Keratinocyte (primary cell): ENCODE data around the gene MSI1.

Source experiments
- EZH2 ChIP-seq: IDR thresholded peaks from one replicate; pipeline ENCODE4 v1.6.1; 2012; ENCODE audit warnings: inconsistent platforms, mild to moderate bottlenecking, low read length, moderate library complexity
- TF ChIP-seq, protein P1 (sequence below), 3 experiments: IDR thresholded peaks in 1 of 3; conservative IDR thresholded peaks in 1 of 3; optimal IDR thresholded peaks in 1 of 3; 2 replicates in 2 of 3; 3 replicates in 1 of 3; pipeline versions ENCODE3 to v1.5.1; 2011; ENCODE audit warnings: low read length in 3 of 3, mild to moderate bottlenecking in 3 of 3, moderate library complexity in 2 of 3, control low read depth in 1 of 3, inconsistent platforms in 1 of 3; ENCODE audit not compliant: insufficient read depth in 2 of 3; ENCODE audit errors: extremely low read depth in 1 of 3

DNA sequence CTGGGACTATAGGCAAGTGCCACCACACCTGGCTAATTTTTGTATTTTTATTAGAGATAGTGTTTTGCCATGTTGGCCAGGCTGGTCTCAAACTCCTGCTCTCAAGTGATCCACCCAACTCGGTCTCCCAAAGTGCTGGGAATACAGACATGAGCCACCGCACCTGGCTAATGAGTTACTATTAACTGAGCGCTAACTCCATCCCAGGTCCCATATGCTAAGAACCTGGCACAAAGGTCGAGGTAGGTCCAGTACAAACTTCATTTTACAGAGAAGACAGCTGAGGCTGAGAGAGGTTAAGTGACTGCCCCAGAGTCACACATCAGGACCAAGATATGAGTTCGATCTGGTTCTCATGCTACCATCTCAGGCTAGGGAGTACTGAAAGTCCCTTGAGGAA is 36.9 kb downstream of the MSI1 start:
- TF ChIP-seq, protein P1, sequence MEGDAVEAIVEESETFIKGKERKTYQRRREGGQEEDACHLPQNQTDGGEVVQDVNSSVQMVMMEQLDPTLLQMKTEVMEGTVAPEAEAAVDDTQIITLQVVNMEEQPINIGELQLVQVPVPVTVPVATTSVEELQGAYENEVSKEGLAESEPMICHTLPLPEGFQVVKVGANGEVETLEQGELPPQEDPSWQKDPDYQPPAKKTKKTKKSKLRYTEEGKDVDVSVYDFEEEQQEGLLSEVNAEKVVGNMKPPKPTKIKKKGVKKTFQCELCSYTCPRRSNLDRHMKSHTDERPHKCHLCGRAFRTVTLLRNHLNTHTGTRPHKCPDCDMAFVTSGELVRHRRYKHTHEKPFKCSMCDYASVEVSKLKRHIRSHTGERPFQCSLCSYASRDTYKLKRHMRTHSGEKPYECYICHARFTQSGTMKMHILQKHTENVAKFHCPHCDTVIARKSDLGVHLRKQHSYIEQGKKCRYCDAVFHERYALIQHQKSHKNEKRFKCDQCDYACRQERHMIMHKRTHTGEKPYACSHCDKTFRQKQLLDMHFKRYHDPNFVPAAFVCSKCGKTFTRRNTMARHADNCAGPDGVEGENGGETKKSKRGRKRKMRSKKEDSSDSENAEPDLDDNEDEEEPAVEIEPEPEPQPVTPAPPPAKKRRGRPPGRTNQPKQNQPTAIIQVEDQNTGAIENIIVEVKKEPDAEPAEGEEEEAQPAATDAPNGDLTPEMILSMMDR (optimal IDR thresholded peaks at IDR 0.05 in 1 of 3, IDR thresholded peaks at IDR 0.05 in 1 of 3, conservative IDR thresholded peaks at IDR 0.05 in 1 of 3; ENCODE audit: extremely low read depth in 1 of 3, insufficient read depth in 2 of 3, low read length in 3 of 3) = no peak
- no peak for TF ChIP-seq EZH2
